Neural cell (in vitro differentiated cells): ENCODE data around the gene MAN2A2. TPM values are rescaled to one million over a fixed set of nuclear protein-coding genes. Genes with fewer than 3 reads are reported as not detected.

ENCODE experiments used
- H2AFZ ChIP-seq: fragments of 200-600, 300-800 bp; sonication (generic), shearing (Covaris generic); 2 replicates; pipeline ENCODE4 v1.6.0; 2014; ENCODE audit warnings: low read depth, mild to moderate bottlenecking, antibody characterized with exemption, low read length, moderate library complexity
- H3F3A ChIP-seq: fragments of 200-600 bp; shearing (Covaris generic); 2 replicates; pipeline ENCODE4 v1.6.1; 2016; ENCODE audit warnings: mild to moderate bottlenecking, moderate library complexity, mixed read lengths, antibody characterized with exemption, low read length; ENCODE audit not compliant: insufficient read depth, poor library complexity, severe bottlenecking
- H3K27ac ChIP-seq: fragments of 200-600, 300-800 bp; sonication (generic), shearing (Covaris generic); 2 replicates; pipeline ENCODE4 v1.5.1; 2014; ENCODE audit warnings: mild to moderate bottlenecking, low read length, moderate library complexity
- H3K27me3 ChIP-seq: fragments of 300-800, 200-600 bp; sonication (generic), shearing (Covaris generic); 2 replicates; pipeline ENCODE4 v1.6.0; 2014; ENCODE audit warnings: mild to moderate bottlenecking, low read depth, low read length, moderate library complexity; ENCODE audit not compliant: insufficient read depth
- H3K36me3 ChIP-seq: fragments of 300-800, 200-600 bp; sonication (generic), shearing (Covaris generic); 2 replicates; pipeline ENCODE4 v1.5.1; 2014; ENCODE audit warnings: mild to moderate bottlenecking, antibody characterized with exemption, low read length, moderate library complexity; ENCODE audit not compliant: insufficient read depth
- H3K4me2 ChIP-seq: fragments of 300-800, 200-600 bp; sonication (generic), shearing (Covaris generic); 2 replicates; pipeline ENCODE4 v1.6.0; 2014; ENCODE audit warnings: mild to moderate bottlenecking, low read length
- H3K4me3 ChIP-seq: fragments of 300-800, 200-600 bp; sonication (generic), shearing (Covaris generic); 2 replicates; pipeline ENCODE4 v1.5.1; 2014; ENCODE audit warnings: mild to moderate bottlenecking, low read length, moderate library complexity
- H3K79me2 ChIP-seq: fragments of 200-600 bp; shearing (Covaris generic); replicated peaks from 2 replicates; pipeline ENCODE4 v1.6.0; 2014; ENCODE audit warnings: mild to moderate bottlenecking, low read length, moderate library complexity; ENCODE audit not compliant: insufficient read depth
- H3K9ac ChIP-seq: fragments of 300-800, 200-600 bp; sonication (generic), shearing (Covaris generic); 2 replicates; pipeline ENCODE4 v1.6.1; 2016; ENCODE audit warnings: mild to moderate bottlenecking, low read length, mixed read lengths
- H3K9me2 ChIP-seq: fragments of 200-600 bp; shearing (Covaris generic); 2 replicates; pipeline ENCODE4 v1.6.1; 2016; ENCODE audit warnings: mild to moderate bottlenecking, low read length, mixed read lengths; ENCODE audit not compliant: insufficient read depth
- H3K9me3 ChIP-seq: fragments of 200-600, 300-800 bp; sonication (generic), shearing (Covaris generic); 2 replicates; pipeline ENCODE4 v1.6.1; 2016; ENCODE audit warnings: mild to moderate bottlenecking, mixed run types, low read length, moderate library complexity, mixed read lengths
- H4K20me1 ChIP-seq: fragments of 200-600 bp; shearing (Covaris generic); 2 replicates; pipeline ENCODE4 v1.6.1; 2016; ENCODE audit warnings: mild to moderate bottlenecking, mixed run types; ENCODE audit not compliant: insufficient read depth
- EP300 ChIP-seq: fragments of 450-650 bp; conservative IDR thresholded peaks from 2 replicates; pipeline ENCODE4 v1.6.1; 2014; ENCODE audit warnings: antibody characterized with exemption, mild to moderate bottlenecking, moderate library complexity; ENCODE audit not compliant: poor library complexity, severe bottlenecking
- EZH2 ChIP-seq: fragments of 200-600, 300-800 bp; shearing (Covaris generic), sonication (generic); IDR thresholded peaks from 2 replicates; pipeline ENCODE4 v1.6.1; 2014; ENCODE audit warnings: antibody characterized with exemption, low read length, borderline replicate concordance, mild to moderate bottlenecking; ENCODE audit not compliant: insufficient read depth, poor library complexity, severe bottlenecking
- MXI1 ChIP-seq: fragments of 450-650 bp; conservative IDR thresholded peaks from 2 replicates; pipeline ENCODE4 v1.6.1; 2014; ENCODE audit warnings: antibody characterized with exemption, mild to moderate bottlenecking; ENCODE audit not compliant: poor library complexity, severe bottlenecking
- POLR2AphosphoS5 ChIP-seq: IDR thresholded peaks from 2 replicates; pipeline ENCODE4 v1.6.1; 2012
- RAD21 ChIP-seq: fragments of 450-650 bp; conservative IDR thresholded peaks from 2 replicates; pipeline ENCODE4 v1.6.1; 2014; ENCODE audit warnings: antibody characterized with exemption, mild to moderate bottlenecking, moderate library complexity
- SMC3 ChIP-seq: fragments of 450-650 bp; conservative IDR thresholded peaks from 2 replicates; pipeline ENCODE4 v1.6.1; 2014; ENCODE audit warnings: antibody characterized with exemption, mild to moderate bottlenecking, moderate library complexity; ENCODE audit not compliant: poor library complexity
- TAF1 ChIP-seq: IDR thresholded peaks from 2 replicates; pipeline ENCODE4 v1.6.1; 2012; ENCODE audit warnings: low read depth
- polyA plus RNA-seq: library from polyadenylated mRNA; depleted of rRNA; stranded (reverse); fragments of >200 nt; gene quantifications from 2 replicates; pipeline ENCODE4 v1.2.3, GENCODE V29; 2014
- TF ChIP-seq, protein P1 (sequence below): IDR thresholded peaks from 2 replicates; pipeline ENCODE4 v1.6.1; 2012; ENCODE audit warnings: borderline replicate concordance
- TF ChIP-seq, protein P2 (sequence below): fragments of 450-650 bp; IDR thresholded peaks from 2 replicates; pipeline ENCODE4 v1.5.1; 2014; ENCODE audit warnings: antibody characterized with exemption, mild to moderate bottlenecking, moderate library complexity; ENCODE audit not compliant: poor library complexity, severe bottlenecking

The MAN2A2 gene
- polyA plus RNA-seq, 1 donor from 2014 or later, result 59.8 TPM

DNA sequence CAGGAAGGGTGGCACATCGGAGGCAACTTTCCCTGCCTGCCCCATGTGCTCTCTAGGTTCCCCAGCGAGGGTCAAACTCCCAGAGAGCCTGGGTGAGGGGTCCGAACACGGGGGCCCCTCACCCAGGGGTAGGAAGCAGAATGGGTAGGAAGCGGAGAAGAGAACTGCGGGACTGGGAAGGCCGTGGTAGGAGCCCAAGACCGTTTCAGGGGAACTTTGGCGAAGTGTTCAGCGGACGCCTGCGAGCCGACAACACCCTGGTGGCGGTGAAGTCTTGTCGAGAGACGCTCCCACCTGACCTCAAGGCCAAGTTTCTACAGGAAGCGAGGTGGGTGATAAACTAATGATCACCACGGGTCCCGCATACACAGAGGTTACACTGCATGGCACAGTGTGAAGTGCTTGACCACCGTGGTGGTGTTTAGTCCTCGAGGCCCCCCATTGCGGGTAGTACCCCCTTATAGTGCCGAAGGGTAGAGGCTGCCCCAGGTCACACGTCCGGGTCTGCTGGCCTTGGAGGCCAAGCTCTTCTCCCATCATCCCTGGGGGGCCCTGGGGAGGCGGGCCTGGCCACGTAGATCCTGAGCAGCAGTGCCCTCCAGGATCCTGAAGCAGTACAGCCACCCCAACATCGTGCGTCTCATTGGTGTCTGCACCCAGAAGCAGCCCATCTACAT, 10.5 kb upstream of the MAN2A2 start:
- no peaks in the 10 kb centered on the region for H4K20me1 ChIP-seq
- no peak overlapping the region for H3K4me2 ChIP-seq
- no peak overlapping the region for H3K9ac ChIP-seq
- H2AFZ ChIP-seq, result no peak overlapping the region
- H3K9me2 ChIP-seq, result no peaks in the 10 kb centered on the region
- H3K9me3 ChIP-seq, result no peaks in the 10 kb centered on the region
- no peaks in the 10 kb centered on the region for H3K36me3 ChIP-seq
- no peaks in the 10 kb centered on the region for H3K79me2 ChIP-seq
- TF ChIP-seq EZH2 (no peak), POLR2AphosphoS5 (no peak)
- H3F3A ChIP-seq, result no peaks in the 10 kb centered on the region
- no peak overlapping the region for H3K4me3 ChIP-seq
- no peaks in the 10 kb centered on the region for H3K27me3 ChIP-seq
- no peak overlapping the region for H3K27ac ChIP-seq

DNA sequence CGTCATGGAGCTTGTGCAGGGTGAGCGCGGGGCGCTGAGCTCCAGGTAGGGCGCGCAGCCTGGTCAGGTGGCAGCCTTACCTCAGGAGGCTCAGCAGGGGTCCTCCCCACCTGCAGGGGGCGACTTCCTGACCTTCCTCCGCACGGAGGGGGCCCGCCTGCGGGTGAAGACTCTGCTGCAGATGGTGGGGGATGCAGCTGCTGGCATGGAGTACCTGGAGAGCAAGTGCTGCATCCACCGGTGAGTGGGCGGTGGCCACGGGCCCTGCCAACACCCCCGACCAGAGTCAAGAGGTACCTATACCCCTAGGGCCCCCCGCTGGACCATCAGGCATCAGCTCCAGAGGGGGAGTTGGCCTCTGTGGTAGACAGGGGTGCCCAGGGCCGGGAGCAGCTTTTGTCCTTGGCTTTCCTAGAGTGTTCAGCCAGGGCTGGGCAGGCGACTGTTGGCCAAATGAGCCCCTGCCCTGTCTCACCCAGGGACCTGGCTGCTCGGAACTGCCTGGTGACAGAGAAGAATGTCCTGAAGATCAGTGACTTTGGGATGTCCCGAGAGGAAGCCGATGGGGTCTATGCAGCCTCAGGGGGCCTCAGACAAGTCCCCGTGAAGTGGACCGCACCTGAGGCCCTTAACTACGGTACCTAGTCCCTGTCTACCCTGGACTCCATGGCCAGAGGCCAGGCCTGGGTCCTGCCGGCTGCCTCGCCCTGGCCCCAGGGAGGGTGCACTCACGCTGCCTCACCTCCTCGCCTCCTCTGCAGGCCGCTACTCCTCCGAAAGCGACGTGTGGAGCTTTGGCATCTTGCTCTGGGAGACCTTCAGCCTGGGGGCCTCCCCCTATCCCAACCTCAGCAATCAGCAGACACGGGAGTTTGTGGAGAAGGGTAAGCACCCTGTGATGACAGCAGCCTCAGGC, 9.7 kb upstream of the MAN2A2 start:
- no peak overlapping the region for H3K9ac ChIP-seq
- no peaks in the 10 kb centered on the region for H3F3A ChIP-seq
- no peak overlapping the region for H2AFZ ChIP-seq
- no peaks in the 10 kb centered on the region for H3K9me2 ChIP-seq
- no peak overlapping the region for H3K4me3 ChIP-seq
- no peaks in the 10 kb centered on the region for H3K9me3 ChIP-seq
- H3K27me3 ChIP-seq, result no peaks in the 10 kb centered on the region
- no peak overlapping the region for H3K27ac ChIP-seq
- no peaks in the 10 kb centered on the region for H4K20me1 ChIP-seq
- no peaks in the 10 kb centered on the region for H3K79me2 ChIP-seq
- no peak for TF ChIP-seq EP300
- no peak for TF ChIP-seq TAF1
- no peak for TF ChIP-seq SMC3
- TF ChIP-seq, protein P1, sequence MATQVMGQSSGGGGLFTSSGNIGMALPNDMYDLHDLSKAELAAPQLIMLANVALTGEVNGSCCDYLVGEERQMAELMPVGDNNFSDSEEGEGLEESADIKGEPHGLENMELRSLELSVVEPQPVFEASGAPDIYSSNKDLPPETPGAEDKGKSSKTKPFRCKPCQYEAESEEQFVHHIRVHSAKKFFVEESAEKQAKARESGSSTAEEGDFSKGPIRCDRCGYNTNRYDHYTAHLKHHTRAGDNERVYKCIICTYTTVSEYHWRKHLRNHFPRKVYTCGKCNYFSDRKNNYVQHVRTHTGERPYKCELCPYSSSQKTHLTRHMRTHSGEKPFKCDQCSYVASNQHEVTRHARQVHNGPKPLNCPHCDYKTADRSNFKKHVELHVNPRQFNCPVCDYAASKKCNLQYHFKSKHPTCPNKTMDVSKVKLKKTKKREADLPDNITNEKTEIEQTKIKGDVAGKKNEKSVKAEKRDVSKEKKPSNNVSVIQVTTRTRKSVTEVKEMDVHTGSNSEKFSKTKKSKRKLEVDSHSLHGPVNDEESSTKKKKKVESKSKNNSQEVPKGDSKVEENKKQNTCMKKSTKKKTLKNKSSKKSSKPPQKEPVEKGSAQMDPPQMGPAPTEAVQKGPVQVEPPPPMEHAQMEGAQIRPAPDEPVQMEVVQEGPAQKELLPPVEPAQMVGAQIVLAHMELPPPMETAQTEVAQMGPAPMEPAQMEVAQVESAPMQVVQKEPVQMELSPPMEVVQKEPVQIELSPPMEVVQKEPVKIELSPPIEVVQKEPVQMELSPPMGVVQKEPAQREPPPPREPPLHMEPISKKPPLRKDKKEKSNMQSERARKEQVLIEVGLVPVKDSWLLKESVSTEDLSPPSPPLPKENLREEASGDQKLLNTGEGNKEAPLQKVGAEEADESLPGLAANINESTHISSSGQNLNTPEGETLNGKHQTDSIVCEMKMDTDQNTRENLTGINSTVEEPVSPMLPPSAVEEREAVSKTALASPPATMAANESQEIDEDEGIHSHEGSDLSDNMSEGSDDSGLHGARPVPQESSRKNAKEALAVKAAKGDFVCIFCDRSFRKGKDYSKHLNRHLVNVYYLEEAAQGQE, result no peak
- TF ChIP-seq MXI1, result no peak
- TF ChIP-seq RAD21, result no peak
- no peak for TF ChIP-seq POLR2AphosphoS5
- TF ChIP-seq, protein P2, sequence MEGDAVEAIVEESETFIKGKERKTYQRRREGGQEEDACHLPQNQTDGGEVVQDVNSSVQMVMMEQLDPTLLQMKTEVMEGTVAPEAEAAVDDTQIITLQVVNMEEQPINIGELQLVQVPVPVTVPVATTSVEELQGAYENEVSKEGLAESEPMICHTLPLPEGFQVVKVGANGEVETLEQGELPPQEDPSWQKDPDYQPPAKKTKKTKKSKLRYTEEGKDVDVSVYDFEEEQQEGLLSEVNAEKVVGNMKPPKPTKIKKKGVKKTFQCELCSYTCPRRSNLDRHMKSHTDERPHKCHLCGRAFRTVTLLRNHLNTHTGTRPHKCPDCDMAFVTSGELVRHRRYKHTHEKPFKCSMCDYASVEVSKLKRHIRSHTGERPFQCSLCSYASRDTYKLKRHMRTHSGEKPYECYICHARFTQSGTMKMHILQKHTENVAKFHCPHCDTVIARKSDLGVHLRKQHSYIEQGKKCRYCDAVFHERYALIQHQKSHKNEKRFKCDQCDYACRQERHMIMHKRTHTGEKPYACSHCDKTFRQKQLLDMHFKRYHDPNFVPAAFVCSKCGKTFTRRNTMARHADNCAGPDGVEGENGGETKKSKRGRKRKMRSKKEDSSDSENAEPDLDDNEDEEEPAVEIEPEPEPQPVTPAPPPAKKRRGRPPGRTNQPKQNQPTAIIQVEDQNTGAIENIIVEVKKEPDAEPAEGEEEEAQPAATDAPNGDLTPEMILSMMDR, result no peak
- H3K4me2 ChIP-seq, result no peak overlapping the region
- no peaks in the 10 kb centered on the region for H3K36me3 ChIP-seq
